PC-3 (cell line): ENCODE data around the gene ADAM12. TPM values are rescaled to one million over a fixed set of nuclear protein-coding genes. Genes with fewer than 3 reads are reported as not detected.
A peak's percentile ranks its signal among the peaks of the same experiment; 100 is the strongest.

Experiments
- ATAC-seq: fragments of 200-7000 bp; cut with Tn5 transposase; 2 replicates; pipeline ENCODE4 v1.9.1; 2020; ENCODE audit warnings: mild to moderate bottlenecking, moderate library complexity
- BruUV-seq: library from RNA; stranded (reverse); fragments of 400-500 nt; replicated peaks from 2 replicates; lab custom pipeline; 2021; lab: Mats Ljungman, UMichigan
- CTCF ChIA-PET: fragments of 300-600 bp; sonication (Branson Sonifier 250); formaldehyde crosslinking; loops from one replicate; lab custom pipeline; 2022; ENCODE audit warnings: antibody characterized with exemption; lab: Charles Lee
- POLR2A ChIA-PET: fragments of 300-600 bp; sonication (Branson Sonifier 250); formaldehyde crosslinking; loops from one replicate; lab custom pipeline; 2022; ENCODE audit warnings: antibody characterized with exemption; ENCODE audit not compliant: unreplicated experiment; lab: Charles Lee
- DNase-seq: peaks from one replicate; pipeline ENCODE4 v3.0.0-alpha.2; 2015
- H2AFZ ChIP-seq: fragments of 300-600 bp; sonication (generic); 2 replicates; pipeline ENCODE4 v1.6.0; 2016; ENCODE audit warnings: antibody characterized with exemption, low read length
- H3F3A ChIP-seq: fragments of 300-600 bp; sonication (generic); one replicate; pipeline ENCODE4 v1.6.0; 2017; ENCODE audit warnings: antibody characterized with exemption, low read length, control low read depth, mild to moderate bottlenecking; ENCODE audit not compliant: unreplicated experiment
- H3K27ac ChIP-seq: fragments of 300-600 bp; sonication (generic); 2 replicates; pipeline ENCODE4 v1.5.1; 2016; ENCODE audit warnings: mild to moderate bottlenecking, low read length
- H3K27me3 ChIP-seq: fragments of 300-600 bp; sonication (generic); 2 replicates; pipeline ENCODE4 v1.6.1; 2016; ENCODE audit warnings: low read length, mixed read lengths
- H3K36me3 ChIP-seq: fragments of 300-600 bp; sonication (generic); 2 replicates; pipeline ENCODE4 v1.6.1; 2016; ENCODE audit warnings: low read depth, mixed run types, low read length, mixed read lengths
- H3K4me1 ChIP-seq: fragments of 300-600 bp; sonication (generic); 2 replicates; pipeline ENCODE4 v1.5.1; 2016; ENCODE audit warnings: low read length; ENCODE audit not compliant: insufficient read depth
- H3K4me2 ChIP-seq: fragments of 300-600 bp; sonication (generic); 2 replicates; pipeline ENCODE4 v1.6.0; 2016; ENCODE audit warnings: low read length
- H3K4me3 ChIP-seq: fragments of 300-600 bp; sonication (generic); 2 replicates; pipeline ENCODE4 v1.5.1; 2016; ENCODE audit warnings: mild to moderate bottlenecking, low read length, mixed read lengths
- H3K79me2 ChIP-seq: fragments of 300-600 bp; sonication (generic); 2 replicates; pipeline ENCODE4 v1.6.1; 2017; ENCODE audit warnings: low read length, mixed read lengths
- H3K9ac ChIP-seq: fragments of 300-600 bp; sonication (generic); 2 replicates; pipeline ENCODE4 v1.6.0; 2016; ENCODE audit warnings: mild to moderate bottlenecking, low read length
- H3K9me2 ChIP-seq: fragments of 300-600 bp; sonication (generic); replicated peaks from 2 replicates; pipeline ENCODE4 v1.6.1; 2016; ENCODE audit warnings: mixed run types, low read length, mixed read lengths
- H3K9me3 ChIP-seq: fragments of 300-600 bp; sonication (generic); 2 replicates; pipeline ENCODE4 v1.6.1; 2016; ENCODE audit warnings: low read length, mixed read lengths
- H4K20me1 ChIP-seq: fragments of 300-600 bp; sonication (generic); 2 replicates; pipeline ENCODE4 v1.6.1; 2016; ENCODE audit warnings: low read length, mixed read lengths
- EZH2 ChIP-seq: fragments of 300-600 bp; sonication (generic); IDR thresholded peaks from one replicate; pipeline ENCODE4 v1.6.1; 2017; ENCODE audit warnings: antibody characterized with exemption, mild to moderate bottlenecking, low read length; ENCODE audit not compliant: unreplicated experiment
- EZH2phosphoT487 ChIP-seq: fragments of 300-600 bp; sonication (generic); IDR thresholded peaks from 2 replicates; pipeline ENCODE4 v1.6.1; 2018; ENCODE audit warnings: mild to moderate bottlenecking, antibody characterized with exemption, low read length, borderline replicate concordance
- intact Hi-C: fragments of 100-400 bp; cut with micrococcal nuclease; formaldehyde crosslinking; loops from 2 replicates; pipeline ENCODE4 v1.9.0; 2023
- total RNA-seq: library from RNA; depleted of rRNA; stranded (reverse); fragments of >200 nt; gene quantifications from 2 replicates; pipeline ENCODE4 v1.2.3, GENCODE V29; 2014
- TF ChIP-seq, protein P1 (sequence below): fragments of 300-600 bp; sonication (generic); conservative IDR thresholded peaks from 2 replicates; pipeline ENCODE4 v1.5.1; 2017; ENCODE audit warnings: antibody characterized with exemption, low read depth, mild to moderate bottlenecking, low read length

Gene ADAM12
- total RNA-seq, 1 experiment from 2014 or later: 3.4 TPM

DNA sequence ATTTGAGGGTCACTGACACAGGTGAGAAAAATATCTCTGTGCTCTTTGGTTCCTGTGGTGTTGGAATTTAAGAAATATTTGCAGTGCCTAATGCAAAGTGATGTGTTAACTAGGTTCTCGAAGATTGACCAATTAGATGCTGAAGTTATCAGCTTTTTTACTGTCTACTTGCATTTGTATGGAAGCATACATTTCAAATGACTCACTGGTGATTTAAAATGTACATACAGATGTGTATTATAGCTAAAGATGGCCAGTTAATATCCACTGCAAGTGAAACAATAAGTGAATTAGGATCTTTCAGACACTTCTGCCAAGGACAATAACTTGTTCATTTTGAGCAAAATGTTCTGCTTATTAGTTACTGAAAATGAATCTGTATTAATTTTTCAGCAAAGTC, 287.0 kb downstream of the ADAM12 start:
- peak; percentile 53; the same call in 1 of the 2 replicates for ATAC-seq
- intact Hi-C loops: no loop called here
- H3K4me2 ChIP-seq: no peak overlapping the region
- ChIA-PET POLR2A (no interaction called here), CTCF (no interaction called here)
- no peaks in the 10 kb centered on the region for H4K20me1 ChIP-seq
- no peaks in the 10 kb centered on the region for H3F3A ChIP-seq
- no peaks in the 10 kb centered on the region for H3K9me3 ChIP-seq
- TF ChIP-seq EZH2phosphoT487: no peak
- TF ChIP-seq, protein P1, sequence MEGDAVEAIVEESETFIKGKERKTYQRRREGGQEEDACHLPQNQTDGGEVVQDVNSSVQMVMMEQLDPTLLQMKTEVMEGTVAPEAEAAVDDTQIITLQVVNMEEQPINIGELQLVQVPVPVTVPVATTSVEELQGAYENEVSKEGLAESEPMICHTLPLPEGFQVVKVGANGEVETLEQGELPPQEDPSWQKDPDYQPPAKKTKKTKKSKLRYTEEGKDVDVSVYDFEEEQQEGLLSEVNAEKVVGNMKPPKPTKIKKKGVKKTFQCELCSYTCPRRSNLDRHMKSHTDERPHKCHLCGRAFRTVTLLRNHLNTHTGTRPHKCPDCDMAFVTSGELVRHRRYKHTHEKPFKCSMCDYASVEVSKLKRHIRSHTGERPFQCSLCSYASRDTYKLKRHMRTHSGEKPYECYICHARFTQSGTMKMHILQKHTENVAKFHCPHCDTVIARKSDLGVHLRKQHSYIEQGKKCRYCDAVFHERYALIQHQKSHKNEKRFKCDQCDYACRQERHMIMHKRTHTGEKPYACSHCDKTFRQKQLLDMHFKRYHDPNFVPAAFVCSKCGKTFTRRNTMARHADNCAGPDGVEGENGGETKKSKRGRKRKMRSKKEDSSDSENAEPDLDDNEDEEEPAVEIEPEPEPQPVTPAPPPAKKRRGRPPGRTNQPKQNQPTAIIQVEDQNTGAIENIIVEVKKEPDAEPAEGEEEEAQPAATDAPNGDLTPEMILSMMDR: no peak
- TF ChIP-seq EZH2: no peak
- BruUV-seq: no TSS peak
- peaks cover 5% of the 10 kb centered on the region; the same call in 1 of the 2 replicates for H3K4me1 ChIP-seq
- H3K9me2 ChIP-seq: no peaks in the 10 kb centered on the region
- no peaks in the 10 kb centered on the region for H3K27me3 ChIP-seq
- no peak overlapping the region for H3K9ac ChIP-seq
- no peak overlapping the region for H2AFZ ChIP-seq
- no peaks in the 10 kb centered on the region for H3K79me2 ChIP-seq
- H3K4me3 ChIP-seq: no peak overlapping the region
- no peaks in the 10 kb centered on the region for H3K36me3 ChIP-seq
- H3K27ac ChIP-seq: no peak overlapping the region
- DNase-seq: peak; percentile 12

GRCh38 chr10:126099366-126099765, 288.9 kb downstream of the ADAM12 start:
- ATAC-seq (no peak), DNase-seq (no peak)
- Histone ChIP-seq H3K9me3 (no peaks in the 10 kb centered on the region), H3K27me3 (no peaks in the 10 kb centered on the region), H3K27ac (no peak overlapping the region), H3K4me1 (peaks cover 19% of the 10 kb centered on the region), H3K79me2 (no peaks in the 10 kb centered on the region), H3K4me3 (no peak overlapping the region), H3K9ac (no peak overlapping the region), H3K4me2 (no peak overlapping the region), H2AFZ (no peak overlapping the region), H3K9me2 (no peaks in the 10 kb centered on the region), H3K36me3 (no peaks in the 10 kb centered on the region), H3F3A (no peaks in the 10 kb centered on the region), H4K20me1 (no peaks in the 10 kb centered on the region)
- intact Hi-C loops: loop anchor here (10.0 kb wide), 1 partner anchor 85 kb away; no protein-coding TSS in a partner anchor
- no peak for TF ChIP-seq EZH2
- TF ChIP-seq EZH2phosphoT487: no peak
- TF ChIP-seq, protein P1: no peak
- ChIA-PET CTCF (no interaction called here), POLR2A (no interaction called here)
- no TSS peak for BruUV-seq

- Histone ChIP-seq H3K36me3 (no peaks in the 10 kb centered on the region), H3K4me1 (peaks cover 31% of the 10 kb centered on the region), H3K4me2 (no peak overlapping the region), H3F3A (no peaks in the 10 kb centered on the region), H3K9me3 (no peaks in the 10 kb centered on the region), H3K4me3 (no peak overlapping the region), H3K27ac (no peak overlapping the region), H3K27me3 (no peaks in the 10 kb centered on the region), H3K79me2 (no peaks in the 10 kb centered on the region), H2AFZ (no peak overlapping the region), H4K20me1 (no peaks in the 10 kb centered on the region), H3K9ac (no peak overlapping the region), H3K9me2 (no peaks in the 10 kb centered on the region)
- POLR2A ChIA-PET: no interaction called here
- CTCF ChIA-PET: no interaction called here
- BruUV-seq: no TSS peak
- DNase-seq: no peak
- intact Hi-C loops: loop anchor here (10.0 kb wide), 1 partner anchor 83 kb away; no protein-coding TSS in a partner anchor
- TF ChIP-seq EZH2 (no peak), EZH2phosphoT487 (no peak)
- TF ChIP-seq, protein P1: no peak
- no peak for ATAC-seq
Measured at GRCh38 chr10:126098226-126098581, 290.1 kb downstream of the ADAM12 start.
